Esophagus squamous epithelium (tissue), 4 donors: Measurements from ENCODE around the gene IL17RD.
A peak's percentile ranks its signal among the peaks of the same experiment; 100 is the strongest.

Experiments used
- CTCF ChIP-seq, 6 experiments: fragments of 450-650 bp in 4 of 6; fragments of 200-600 bp in 2 of 6; sonication (generic) in 2 of 6; IDR thresholded peaks; one replicate each; pipeline ENCODE4 v1.5.1; 2016 to 2019; ENCODE audit warnings: antibody characterized with exemption in 6 of 6, mild to moderate bottlenecking in 4 of 6, moderate library complexity in 4 of 6
- POLR2A ChIP-seq, 4 donors: fragments of 450-650 bp; IDR thresholded peaks; one replicate each; pipeline ENCODE4 v1.6.1; 2017; ENCODE audit warnings: antibody characterized with exemption in 4 of 4, mild to moderate bottlenecking in 4 of 4, moderate library complexity in 3 of 4

- TF ChIP-seq CTCF (IDR thresholded peaks at IDR 0.05) (no peak), POLR2A (IDR thresholded peaks at IDR 0.05) (peak in 1 of 4 donors; percentile 49)
These were observed at the start of gene IL17RD for GRCh38 chr3:57164657-57165573.
